HG02678 (cell line): ENCODE measurements around the gene ANXA4.
A peak's percentile ranks its signal among the peaks of the same experiment; 100 is the strongest.

Experiments
- ATAC-seq: cut with Tn5 transposase; IDR thresholded peaks from one replicate; pipeline ENCODE4 v1.9.1; 2021; ENCODE audit warnings: mild to moderate bottlenecking, moderate library complexity; ENCODE audit not compliant: unreplicated experiment

ANXA4 gene

DNA sequence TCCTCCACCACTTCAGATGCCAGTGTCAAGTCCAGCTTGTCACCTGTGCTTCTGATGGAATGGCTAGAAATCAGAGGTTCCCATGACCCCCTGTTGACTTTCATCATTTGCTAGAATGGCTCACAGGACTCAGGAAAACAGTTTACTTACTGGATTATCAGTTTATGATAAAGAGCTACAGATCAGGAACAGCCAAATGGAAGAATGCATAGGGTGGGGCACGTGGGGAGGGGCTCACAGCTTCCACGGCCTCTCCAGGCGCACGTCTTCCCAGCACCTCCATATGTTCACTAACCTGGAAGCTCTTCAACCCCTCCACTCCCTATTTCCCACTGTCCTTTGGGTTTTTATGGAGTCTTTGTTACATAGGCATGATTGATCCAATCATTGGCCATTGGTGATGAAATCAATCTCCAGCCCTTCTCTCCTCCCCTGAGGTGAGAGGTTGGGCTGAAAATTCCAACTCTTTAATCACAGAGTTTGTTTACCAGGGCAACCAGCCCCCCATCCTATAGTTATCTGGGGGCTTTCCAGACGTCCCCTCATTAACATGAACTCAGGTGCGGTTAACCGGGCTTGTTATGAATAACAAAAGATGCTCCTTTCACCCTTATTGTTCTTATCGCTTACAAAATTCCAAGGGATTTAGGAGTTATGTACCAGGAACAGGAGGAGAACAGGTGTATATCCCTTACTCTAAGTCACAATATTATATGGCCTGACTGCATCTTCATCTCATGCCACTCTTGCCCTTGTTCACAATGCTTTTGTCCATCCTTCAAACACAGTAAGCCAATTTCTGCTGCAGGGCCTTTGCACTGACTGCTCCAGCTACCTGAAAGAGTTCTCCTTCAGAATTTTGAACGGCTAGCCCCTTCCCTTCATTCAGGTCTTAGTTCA is 35.2 kb downstream of the ANXA4 start:
- ATAC-seq, result no peak

DNA sequence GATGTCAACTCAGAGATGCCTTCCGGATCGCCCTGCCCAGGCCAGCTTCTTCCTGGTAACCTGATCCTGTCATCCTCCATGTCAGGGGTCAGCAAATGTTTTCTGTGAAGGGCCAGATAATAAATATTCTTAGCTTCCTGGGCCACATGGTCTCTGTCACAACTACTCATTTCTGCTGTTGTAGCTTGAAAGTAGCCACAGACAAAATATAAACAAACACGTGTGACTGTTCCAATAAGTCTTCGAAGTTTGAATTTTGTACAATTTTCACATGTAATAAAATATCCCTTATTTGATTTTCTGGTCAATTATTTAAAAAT is 35.8 kb downstream of the ANXA4 start:
- no peak for ATAC-seq

DNA sequence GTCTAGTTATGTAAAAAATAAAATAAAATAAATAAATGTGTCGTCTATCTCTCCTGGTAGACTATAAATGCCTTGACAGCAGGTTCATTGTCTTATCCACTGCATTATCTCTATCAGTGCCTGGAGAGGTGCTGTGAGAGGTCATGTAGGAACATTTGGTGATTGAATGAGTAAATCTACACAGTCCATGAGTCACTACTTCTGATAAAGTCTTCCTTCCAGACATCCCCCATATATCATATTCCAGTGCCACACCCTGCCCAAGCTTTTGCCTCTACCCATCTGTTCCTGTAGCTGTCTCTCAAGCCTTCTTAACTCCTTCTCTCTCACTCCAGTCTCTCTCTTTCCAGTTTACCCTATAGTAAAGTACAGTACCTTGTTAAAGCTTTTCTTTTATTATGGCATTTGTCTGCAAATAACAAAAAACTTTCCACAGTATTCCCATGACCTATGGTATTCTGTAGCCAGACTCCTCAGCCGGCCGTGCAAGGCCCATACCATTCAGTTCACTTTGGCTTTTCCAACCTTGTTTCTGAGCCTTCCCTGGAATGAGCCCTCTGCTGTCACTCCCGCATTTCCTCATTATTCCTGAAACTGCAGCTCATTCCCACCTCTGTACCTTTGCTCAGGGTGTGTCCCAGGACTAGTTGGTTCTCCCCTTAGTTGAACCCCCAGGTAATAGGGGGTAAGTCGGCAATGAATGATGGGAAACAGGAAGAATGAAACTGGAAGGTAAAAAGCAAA is 37.5 kb downstream of the ANXA4 start:
- no peak for ATAC-seq

DNA sequence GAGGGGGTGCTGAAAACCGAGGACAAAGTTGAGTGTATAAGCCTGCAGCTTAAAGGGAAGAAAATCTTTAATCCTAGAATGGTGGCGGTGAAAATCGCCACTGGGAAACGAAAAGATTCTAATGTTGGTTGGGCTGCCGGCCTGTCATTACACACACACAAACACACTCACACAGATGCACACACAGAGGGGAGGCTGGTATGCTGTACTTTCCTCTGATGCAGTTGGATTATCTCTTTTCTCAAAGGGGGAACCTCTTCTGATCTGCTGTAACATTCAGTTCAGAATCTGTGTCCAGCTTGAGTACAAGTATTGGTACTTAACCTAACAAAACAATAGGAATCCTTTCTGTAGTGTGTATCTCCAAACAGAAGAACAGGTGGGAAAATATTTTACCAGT is 39.0 kb downstream of the ANXA4 start:
- ATAC-seq, result peak; percentile 12

DNA sequence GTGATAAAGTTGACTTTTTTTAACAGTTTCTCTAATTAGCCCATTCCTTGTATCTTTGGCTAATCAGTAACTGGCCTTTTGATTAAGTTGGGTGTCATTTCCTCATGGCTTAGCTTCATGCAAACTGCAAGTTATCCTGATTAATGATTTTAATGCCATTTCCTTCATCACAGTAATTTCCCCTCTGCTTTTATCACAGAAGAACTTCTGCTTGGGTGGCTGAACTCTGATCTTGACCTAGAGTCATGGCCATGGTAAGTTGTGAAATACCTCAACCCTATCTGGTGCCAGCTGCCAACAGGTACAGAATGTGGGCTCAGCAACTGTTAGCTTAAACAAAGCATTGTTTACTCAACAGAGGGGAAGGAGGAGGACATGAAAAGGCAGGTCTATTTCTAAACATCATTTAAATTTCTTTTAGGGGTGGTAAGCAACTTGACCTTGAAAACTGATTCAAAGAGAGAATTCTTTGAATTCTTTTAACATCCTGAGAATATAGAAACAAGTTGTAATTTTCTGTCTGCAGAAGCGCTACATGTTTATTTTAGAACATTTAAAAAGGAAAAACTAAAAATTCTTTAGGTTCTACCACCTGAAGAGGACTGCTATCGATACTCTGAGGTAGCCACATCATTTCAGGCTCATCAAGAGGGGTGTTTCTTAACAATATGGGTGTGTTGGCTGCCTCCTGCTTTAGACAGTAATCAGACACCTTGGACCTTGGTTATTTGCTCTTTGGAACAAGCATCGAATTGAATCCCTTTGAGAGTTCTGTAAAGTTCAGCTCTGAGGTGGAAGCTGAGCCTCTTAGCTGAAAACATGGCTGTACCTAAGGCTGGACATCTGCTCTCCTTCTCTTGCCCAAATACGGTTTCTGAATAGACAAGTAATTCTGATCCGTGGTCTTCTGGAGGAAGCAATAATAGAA is 39.7 kb downstream of the ANXA4 start:
- ATAC-seq, result peak; percentile 82

DNA sequence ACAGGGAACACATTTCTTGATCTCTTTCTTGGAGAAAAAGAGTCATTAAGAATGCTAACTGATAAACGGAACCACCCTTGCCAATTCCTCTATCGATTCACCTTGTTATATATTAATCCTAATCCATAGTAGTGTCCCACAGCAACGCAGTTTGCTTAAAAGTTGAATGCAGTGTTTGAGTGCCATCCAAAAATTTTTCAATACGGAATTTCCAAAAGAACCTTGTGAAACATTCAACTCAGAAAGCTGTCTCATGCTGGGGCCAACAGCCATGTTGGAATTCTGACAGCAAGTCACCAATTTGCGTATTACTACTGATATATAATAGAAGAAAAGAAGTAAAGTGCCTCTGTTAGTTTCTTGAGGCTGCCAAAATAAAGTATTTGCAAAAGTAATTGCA is 42.3 kb downstream of the ANXA4 start:
- ATAC-seq, result no peak

DNA sequence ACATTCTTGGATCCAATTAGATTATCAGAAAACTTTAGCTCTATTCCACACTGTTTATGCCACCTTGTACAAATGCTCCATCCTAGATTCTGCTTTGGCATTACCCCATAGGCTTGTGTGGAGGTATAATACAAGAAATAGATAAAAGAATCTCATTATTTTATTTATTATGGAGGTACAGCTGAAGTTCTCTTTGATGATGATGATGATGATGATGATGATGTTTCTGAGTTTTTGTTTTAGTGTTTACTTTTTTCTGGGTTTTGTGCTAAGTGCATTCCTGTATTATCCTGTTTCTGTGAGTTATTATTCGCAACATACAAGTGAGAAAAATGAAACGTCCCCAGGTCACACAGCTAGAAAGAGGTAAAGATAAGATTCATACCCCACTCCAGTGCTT is 43.4 kb downstream of the ANXA4 start:
- no peak for ATAC-seq

DNA sequence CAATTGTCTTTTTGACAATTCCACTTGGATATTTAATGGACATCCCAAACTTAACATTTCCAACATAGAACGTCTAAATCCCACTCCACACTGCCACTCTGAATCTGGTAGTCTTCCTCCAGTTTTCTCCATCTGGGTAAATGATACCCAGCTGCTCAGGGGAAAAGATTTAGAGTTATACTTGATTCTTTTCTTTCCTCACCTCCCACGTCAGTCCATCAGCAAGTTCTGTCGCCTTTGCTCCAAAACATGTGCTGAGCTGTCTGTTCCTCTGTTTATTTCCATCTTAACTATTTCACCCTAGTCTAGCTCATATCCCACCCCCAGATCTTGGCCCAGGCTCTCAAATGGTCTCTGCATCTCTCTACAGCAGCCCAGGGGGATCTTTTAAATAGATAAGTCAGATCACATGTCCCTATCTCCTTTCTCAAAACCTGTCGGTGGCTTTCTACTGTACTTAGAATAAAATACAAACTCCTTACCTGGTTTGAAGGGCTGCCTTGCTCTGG is 44.2 kb downstream of the ANXA4 start:
- no peak for ATAC-seq

DNA sequence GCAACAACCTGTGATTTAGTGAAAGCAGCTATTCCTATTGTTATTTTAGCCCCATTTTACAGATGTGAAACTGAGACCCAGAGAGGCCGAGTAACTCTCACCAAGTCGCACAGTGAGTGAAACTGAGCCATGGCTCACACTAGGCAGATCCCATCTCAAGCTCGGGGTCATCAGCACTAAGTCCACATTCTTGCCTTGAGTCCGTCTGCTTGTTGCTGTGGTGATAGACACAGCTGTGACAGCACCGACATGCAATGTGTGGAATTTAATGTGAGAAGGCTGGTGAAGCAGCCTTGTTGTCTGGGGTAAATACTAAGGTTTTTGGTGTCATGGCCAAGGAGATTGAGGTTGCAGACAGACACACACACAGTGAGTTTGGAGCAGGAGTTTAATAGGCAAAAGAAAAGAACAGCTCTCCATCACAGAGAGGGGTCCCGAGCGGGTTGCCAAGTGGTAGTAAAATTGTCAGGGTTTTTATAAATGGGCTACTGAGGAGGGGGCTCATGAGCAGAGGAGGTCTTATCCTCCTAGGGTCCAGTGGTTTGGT is 47.3 kb downstream of the ANXA4 start:
- ATAC-seq, result no peak

DNA sequence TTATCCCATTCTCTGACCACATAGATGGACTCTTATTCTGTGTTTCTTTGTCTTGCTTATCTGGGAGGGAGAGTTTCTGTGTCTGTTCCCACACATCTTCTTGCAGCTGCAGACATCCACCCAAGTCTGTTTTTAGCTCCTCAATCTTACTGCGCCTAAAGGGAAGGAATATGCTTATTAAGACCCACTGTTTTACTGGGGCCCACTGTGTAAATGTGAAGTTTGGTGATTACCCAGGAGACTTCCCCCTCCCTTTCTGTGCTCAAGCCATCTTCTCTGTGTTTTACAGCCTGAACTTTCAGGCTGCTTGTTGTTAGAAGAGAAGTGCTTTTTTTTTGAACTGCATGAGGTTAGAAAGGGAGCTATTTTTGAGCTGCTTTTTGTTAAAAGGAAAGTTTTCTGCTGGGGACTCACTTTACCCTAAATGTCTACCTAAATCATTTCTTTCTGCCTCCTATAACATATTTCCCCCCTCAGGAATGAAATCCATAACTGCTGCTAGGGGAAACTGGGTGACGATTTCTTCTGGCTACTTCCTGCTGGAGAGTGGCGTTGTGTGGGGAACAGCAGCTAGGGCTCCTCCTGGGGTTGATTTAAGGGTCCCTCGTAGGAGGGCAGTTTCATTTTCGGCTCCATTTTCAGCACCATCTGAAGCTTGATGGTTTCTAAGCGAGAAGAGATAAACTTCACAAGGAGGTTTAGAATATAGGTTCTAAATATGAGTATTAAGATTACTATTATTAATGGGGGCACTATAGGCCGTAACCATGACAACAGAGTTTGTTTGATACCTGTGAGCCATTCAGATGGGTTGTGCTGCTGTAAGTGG is 48.1 kb downstream of the ANXA4 start:
- ATAC-seq, result peak; percentile 58

DNA sequence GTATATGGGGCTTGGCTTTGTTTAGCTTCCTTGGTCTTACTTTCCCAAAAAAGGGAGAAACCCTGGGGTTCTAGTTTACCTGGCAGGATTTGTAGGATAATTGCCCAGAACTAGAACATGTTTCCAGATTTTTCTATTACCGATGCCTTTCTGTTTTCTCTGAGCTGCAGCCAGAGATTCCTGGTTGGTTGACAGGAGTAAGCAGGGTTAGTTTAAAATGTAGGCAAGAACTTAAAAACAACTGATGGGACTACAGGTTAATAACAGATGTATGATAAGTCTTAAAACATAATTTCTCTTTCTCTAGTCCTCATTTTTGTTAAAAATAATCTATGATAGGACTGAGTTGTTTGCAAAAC is 48.6 kb downstream of the ANXA4 start:
- no peak for ATAC-seq

DNA sequence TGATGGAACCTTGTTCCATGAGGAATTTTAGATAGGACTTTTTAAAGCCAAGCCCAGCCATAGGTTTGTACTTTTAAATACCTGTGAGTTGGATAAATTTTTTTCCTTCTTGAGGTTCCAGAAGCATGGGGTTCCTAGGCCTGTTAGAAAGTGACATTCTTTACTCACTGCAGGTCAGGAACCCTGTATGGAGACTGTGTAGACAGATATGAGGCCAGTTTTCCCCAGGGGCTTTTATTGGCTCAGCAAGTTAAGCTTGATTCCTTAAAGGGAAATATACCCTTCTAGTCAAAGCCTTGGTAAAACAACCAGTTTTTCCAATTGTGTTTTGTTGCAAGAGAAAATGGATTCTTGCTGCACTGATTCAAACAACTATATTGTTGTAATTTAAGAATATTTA is 49.1 kb downstream of the ANXA4 start:
- ATAC-seq, result no peak

DNA sequence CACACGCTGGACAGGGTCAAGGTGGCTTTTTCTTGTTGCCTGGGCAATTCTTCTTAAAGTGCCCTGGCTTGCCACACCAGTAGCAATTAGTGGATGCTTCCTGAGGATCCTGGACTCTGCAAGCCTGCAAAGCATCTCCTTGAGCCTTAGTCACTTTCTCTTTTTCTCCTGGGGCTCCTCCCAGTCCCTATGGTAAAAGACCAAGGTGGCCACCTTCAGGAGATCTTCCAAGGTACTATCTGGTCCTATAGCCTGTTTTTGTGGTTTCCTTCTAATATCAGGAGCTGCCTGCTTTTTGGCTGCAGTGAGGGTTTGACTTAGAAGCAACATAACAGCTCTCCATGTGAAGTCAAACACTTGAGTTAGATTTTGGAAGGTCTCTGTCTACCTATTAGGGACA is 54.2 kb downstream of the ANXA4 start:
- no peak for ATAC-seq

DNA sequence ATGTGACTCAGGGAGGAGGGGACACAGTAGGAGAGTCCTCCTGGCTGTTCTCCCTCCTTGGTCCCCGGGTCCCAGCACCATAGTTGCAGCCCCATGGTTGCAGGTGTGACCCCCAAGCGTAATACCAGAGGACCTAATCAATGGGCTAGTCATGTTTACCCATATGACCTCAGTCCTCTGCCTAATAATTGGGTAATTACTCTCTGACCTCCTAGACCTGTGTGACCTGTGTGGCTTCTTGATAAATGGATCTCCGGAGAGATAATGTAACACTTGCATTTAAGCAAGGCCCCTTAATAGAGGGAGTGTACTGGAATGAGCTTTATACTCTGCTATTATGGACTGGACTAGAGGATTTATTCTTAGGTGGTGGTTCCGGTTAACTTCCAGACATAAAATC is 55.3 kb downstream of the ANXA4 start:
- ATAC-seq, result no peak

DNA sequence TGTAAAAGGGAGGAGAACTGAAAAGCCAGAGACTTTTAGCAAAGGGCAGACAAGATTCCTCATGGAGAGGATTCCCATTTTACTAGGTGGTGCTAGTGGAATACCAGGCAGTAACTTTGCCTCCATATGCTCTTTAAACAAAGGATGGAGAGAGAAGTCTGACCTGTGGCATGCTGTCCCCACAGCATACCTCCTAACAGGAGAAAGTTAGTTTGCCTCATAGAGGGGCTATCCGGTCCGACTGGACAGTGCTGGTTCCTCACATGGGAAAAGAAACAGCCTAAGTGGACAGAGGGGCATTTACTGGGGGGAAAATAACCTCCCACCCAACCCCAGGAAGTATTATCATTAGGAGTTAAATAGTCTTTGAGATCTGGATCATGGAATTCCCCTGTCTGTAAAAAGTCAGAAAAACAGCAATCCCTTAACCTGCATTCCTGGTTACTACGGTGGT is 55.9 kb downstream of the ANXA4 start:
- ATAC-seq, result no peak

DNA sequence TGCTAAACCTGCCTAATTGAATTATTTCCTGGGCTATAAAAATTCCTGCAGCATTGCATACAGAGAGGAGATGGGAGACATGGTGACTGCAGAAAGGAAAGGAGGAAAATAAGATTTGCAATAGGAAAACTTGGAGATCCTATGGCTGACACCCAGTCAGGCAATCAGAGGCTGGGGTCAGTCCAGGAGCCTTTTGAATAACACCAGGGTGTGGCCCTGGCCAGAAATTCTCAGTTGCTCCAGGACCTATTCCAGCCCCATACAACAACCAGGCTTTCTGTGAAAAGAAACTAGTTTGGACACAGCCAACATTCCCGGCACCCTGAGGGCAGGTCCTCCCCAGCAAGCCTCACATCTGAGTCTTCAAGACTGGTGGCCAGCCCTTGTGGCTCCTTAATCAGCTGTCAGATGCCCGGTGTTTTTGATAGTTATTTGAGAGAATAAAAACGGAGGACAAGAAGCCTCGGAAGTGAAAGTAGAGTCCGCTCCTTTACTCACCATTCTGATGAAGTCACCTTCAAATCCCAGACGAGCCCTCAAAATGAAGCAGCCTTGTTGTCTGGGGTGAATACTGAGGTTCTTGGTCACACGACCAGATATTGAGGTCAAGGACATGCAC is 56.5 kb downstream of the ANXA4 start:
- ATAC-seq, result no peak

DNA sequence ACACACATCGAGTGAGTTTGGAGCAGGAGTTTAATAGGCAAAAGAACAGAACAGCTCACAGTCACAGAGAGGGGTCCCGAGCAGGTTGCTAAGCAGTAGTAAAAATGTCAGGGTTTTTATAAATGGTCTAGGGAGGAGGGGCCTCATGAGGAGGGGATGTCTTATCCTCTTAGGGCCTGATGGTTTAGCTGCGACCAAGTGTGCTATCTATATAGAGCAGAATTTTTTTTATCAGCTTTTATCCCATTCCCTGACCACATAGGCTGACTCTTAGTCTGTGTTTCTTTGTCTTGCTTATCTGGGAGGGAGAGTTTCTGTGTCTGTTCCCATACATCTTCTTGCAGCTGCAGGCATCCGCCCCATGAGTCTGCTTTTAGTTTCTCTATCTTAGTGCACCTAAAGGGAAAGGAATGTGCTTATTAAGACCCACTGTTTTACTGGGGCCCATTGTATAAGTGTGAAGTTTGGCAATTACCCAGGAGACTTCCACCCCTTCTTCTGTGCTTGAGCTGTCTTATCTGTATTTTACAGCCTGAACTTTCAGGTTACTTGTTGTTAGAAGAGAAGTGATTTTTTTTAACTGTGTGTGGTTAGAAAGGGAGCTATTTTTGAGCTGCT is 57.1 kb downstream of the ANXA4 start:
- peak; percentile 57 for ATAC-seq

DNA sequence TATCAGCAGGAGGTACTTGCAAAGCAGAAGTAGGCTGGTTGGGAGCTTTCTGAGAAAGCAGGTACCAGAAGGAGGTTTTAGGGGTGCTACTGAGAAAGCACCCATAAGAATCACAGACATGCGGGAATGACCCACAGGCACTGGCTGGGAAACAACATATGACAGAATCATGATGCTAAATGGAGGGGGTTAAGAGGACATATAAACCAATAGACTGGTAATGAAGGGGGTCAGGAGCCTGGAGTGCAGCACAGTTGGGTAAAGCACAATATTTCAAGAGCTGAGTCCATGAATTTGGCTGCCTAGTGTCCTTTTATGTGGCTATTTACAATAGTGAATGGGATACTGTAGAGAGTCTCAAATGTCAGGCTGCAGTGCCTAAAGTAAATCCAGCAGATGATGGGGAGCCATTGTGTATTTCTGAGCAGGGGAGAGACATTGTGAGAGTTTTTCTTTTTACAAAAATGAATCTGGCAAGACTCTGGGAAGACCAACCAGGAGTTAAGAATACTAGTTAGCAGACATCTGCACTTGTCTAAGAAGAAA is 59.9 kb downstream of the ANXA4 start:
- ATAC-seq, result no peak
